AG09309 (cell line): Measurements from ENCODE around the gene SKOR1.

Source experiments
- DNase-seq: peaks from one replicate; pipeline ENCODE4 v3.0.0-alpha.2; 2010; ENCODE audit warnings: low read depth
- H3K4me3 ChIP-seq: 2 replicates; pipeline ENCODE4 v1.5.1; 2011; ENCODE audit warnings: mild to moderate bottlenecking, low read depth, low read length, moderate library complexity; ENCODE audit not compliant: control insufficient read depth
- CTCF ChIP-seq: IDR thresholded peaks from 2 replicates; pipeline ENCODE4 v1.5.1; 2011; ENCODE audit warnings: mild to moderate bottlenecking, low read depth, low read length, inconsistent platforms; ENCODE audit not compliant: insufficient read depth, control insufficient read depth; ENCODE audit errors: missing control alignments

Gene SKOR1

GRCh38 chr15:67794832-67795574 lies 30.3 kb upstream of the SKOR1 start:
- H3K4me3 ChIP-seq = no peak overlapping the region
- TF ChIP-seq CTCF = no peak
- DNase-seq = no peak

GRCh38 chr15:67796196-67797127 lies 28.8 kb upstream of the SKOR1 start:
- no peak for DNase-seq
- no peak for TF ChIP-seq CTCF
- H3K4me3 ChIP-seq = no peak overlapping the region

- H3K4me3 ChIP-seq = no peak overlapping the region
- no peak for TF ChIP-seq CTCF
- no peak for DNase-seq
These were observed 25.5 kb upstream of the SKOR1 start for GRCh38 chr15:67799801-67800205.

- no peak for DNase-seq
- no peak overlapping the region for H3K4me3 ChIP-seq
- no peak for TF ChIP-seq CTCF
These were observed 24.2 kb upstream of the SKOR1 start for GRCh38 chr15:67801142-67801541.

- no peak for TF ChIP-seq CTCF
- DNase-seq = no peak
These were observed 23.1 kb upstream of the SKOR1 start for GRCh38 chr15:67801926-67802914.

GRCh38 chr15:67803299-67803698 lies 22.0 kb upstream of the SKOR1 start:
- no peak for DNase-seq
- TF ChIP-seq CTCF = no peak
- no peak overlapping the region for H3K4me3 ChIP-seq

More at GRCh38 chr15:67801926-67802914, 23.1 kb upstream of the SKOR1 start:
- H3K4me3 ChIP-seq = no peak overlapping the region
